ENCODE data around the gene SCN4A.

The SCN4A gene

DNA sequence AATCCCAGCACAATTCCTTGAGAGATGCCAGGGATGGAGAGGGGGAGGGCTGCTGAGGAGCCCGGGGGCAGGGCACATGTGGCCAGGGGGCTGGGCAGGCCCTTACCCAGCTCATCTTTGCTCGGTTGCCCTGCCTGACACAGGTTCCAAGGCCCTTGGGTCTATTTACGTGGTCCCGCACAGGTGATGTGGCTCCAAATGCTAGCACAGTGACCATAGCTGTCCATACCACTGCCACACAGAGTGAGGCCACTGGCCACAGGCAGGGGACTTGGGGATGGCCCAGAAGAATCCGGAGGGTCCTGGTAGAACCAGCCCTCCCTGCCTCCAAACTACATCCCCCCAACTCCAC is 15.4 kb upstream of the SCN4A start:
- H3K27me3 ChIP-seq (ENCODE audit: insufficient read depth, low read length) = no peaks in the 10 kb centered on the region; the same call in 1 of the 2 replicates
- no peaks in the 10 kb centered on the region for H3K79me2 ChIP-seq (ENCODE audit: insufficient read depth, low read length)
- TF ChIP-seq, protein P1, sequence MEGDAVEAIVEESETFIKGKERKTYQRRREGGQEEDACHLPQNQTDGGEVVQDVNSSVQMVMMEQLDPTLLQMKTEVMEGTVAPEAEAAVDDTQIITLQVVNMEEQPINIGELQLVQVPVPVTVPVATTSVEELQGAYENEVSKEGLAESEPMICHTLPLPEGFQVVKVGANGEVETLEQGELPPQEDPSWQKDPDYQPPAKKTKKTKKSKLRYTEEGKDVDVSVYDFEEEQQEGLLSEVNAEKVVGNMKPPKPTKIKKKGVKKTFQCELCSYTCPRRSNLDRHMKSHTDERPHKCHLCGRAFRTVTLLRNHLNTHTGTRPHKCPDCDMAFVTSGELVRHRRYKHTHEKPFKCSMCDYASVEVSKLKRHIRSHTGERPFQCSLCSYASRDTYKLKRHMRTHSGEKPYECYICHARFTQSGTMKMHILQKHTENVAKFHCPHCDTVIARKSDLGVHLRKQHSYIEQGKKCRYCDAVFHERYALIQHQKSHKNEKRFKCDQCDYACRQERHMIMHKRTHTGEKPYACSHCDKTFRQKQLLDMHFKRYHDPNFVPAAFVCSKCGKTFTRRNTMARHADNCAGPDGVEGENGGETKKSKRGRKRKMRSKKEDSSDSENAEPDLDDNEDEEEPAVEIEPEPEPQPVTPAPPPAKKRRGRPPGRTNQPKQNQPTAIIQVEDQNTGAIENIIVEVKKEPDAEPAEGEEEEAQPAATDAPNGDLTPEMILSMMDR (IDR thresholded peaks at IDR 0.05; ENCODE audit: low read length) = no peak
- no peak for TF ChIP-seq EZH2 (IDR thresholded peaks at IDR 0.05; ENCODE audit: borderline replicate concordance, low read length)
- H3K4me3 ChIP-seq (ENCODE audit: low read depth, low read length, poor library complexity, severe bottlenecking) = no peak overlapping the region
- 0 out of 2 replicates have a peak, but pooled peaks cover under 1% of the 10 kb centered on the region for H3K9me3 ChIP-seq (ENCODE audit: low read length)
- no peak overlapping the region for H2AFZ ChIP-seq (ENCODE audit: low read length)
- no peak overlapping the region for H3K9ac ChIP-seq (ENCODE audit: low read length)
- no peaks in the 10 kb centered on the region for H3F3A ChIP-seq (ENCODE audit: insufficient read depth, low read length)
- no peak overlapping the region for H3K27ac ChIP-seq (ENCODE audit: low read depth, low read length, poor library complexity, severe bottlenecking)
- no peaks in the 10 kb centered on the region for H4K20me1 ChIP-seq (ENCODE audit: insufficient read depth, low read length)
- H3K36me3 ChIP-seq (ENCODE audit: insufficient read depth, low read length) = no peaks in the 10 kb centered on the region
- no peaks in the 10 kb centered on the region for H3K9me2 ChIP-seq (ENCODE audit: low read depth, low read length)
- no peak overlapping the region for H3K4me2 ChIP-seq (ENCODE audit: low read length)
- H3K4me1 ChIP-seq (ENCODE audit: insufficient read depth, low read length, severe bottlenecking) = peaks cover 7% of the 10 kb centered on the region

DNA sequence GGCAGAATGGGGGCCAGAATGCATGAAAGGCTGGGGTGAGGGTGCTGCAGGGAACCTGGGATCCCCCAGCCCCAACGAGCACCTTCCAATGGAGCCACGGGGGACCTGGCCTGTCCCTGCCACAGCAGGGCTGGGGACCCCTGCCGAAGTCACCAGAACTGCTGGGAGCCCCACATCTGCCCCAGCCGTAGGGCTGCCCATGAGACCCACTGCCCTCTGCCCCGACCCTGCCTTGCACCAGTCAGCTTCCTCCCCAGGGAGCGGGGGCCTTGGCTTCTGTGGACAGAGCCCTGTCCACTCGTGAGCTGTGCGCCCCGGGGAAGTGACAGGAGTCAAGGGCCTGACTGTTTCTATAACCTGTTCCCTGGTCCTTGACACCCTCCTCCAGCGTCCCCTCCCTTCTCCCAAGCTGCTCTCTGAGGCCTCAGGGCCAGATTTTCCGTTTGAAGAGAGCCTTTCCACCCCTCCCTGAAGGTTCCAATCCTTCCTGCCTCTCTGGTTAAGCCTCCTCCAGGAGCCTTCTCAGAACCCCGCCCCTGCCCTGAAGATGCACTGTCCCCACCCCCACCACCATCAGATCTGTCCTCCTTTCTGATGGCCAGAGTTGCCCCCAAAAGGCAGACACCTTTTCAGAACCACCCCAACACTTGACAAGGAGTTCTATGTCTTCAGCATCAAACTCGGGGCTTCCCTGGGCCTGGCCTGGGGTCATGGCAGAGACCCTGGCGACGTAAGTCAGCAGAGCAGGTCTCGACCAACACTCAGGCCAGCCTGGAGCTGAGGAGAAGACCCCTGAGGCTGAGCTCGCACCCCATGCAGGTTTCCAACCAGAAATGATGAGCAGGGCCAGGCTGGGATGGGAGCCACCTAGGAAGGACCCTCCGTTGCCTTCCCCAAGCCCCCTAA is 14.8 kb upstream of the SCN4A start:
- H3K4me3 ChIP-seq (ENCODE audit: low read depth, low read length, poor library complexity, severe bottlenecking) = no peak overlapping the region
- H3K36me3 ChIP-seq (ENCODE audit: insufficient read depth, low read length) = no peaks in the 10 kb centered on the region
- H3K79me2 ChIP-seq (ENCODE audit: insufficient read depth, low read length) = no peaks in the 10 kb centered on the region
- H4K20me1 ChIP-seq (ENCODE audit: insufficient read depth, low read length) = no peaks in the 10 kb centered on the region
- H3K27me3 ChIP-seq (ENCODE audit: insufficient read depth, low read length) = no peaks in the 10 kb centered on the region; the same call in 1 of the 2 replicates
- H3K9me2 ChIP-seq (ENCODE audit: low read depth, low read length) = no peaks in the 10 kb centered on the region
- TF ChIP-seq, protein P1 (IDR thresholded peaks at IDR 0.05; ENCODE audit: low read length) = no peak
- TF ChIP-seq EZH2 (IDR thresholded peaks at IDR 0.05; ENCODE audit: borderline replicate concordance, low read length) = no peak
- H3K27ac ChIP-seq (ENCODE audit: low read depth, low read length, poor library complexity, severe bottlenecking) = no peak overlapping the region
- H3K9ac ChIP-seq (ENCODE audit: low read length) = no peak overlapping the region
- H2AFZ ChIP-seq (ENCODE audit: low read length) = no peak overlapping the region
- H3K9me3 ChIP-seq (ENCODE audit: low read length) = peaks cover 7% of the 10 kb centered on the region
- H3K4me1 ChIP-seq (ENCODE audit: insufficient read depth, low read length, severe bottlenecking) = peaks cover 7% of the 10 kb centered on the region
- no peaks in the 10 kb centered on the region for H3F3A ChIP-seq (ENCODE audit: insufficient read depth, low read length)
- H3K4me2 ChIP-seq (ENCODE audit: low read length) = no peak overlapping the region

DNA sequence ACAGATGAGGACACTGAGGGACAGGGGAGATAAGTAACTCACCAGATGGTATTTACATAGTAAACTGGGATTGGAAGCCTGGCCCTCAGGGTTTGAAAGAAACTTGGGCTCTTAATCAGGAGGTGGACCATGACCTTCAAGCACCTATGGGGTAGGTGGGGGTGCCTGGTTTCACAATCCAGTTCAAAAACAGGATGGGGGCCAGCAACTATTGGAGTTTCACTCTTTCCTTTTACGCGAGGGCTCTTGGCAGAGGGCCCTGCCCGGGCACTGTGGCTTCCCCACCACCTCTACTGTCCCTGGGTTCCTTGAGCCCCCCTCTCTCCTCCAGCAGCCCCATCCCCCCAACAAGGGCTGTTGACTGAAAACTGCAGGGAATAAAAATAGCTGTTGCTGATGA is 14.1 kb upstream of the SCN4A start:
- TF ChIP-seq, protein P1 (IDR thresholded peaks at IDR 0.05; ENCODE audit: low read length) = no peak
- TF ChIP-seq EZH2 (IDR thresholded peaks at IDR 0.05; ENCODE audit: borderline replicate concordance, low read length) = no peak
- Histone ChIP-seq H3K27me3 (ENCODE audit: insufficient read depth, low read length) (no peaks in the 10 kb centered on the region; the same call in 1 of the 2 replicates), H3K9me3 (ENCODE audit: low read length) (peaks cover 12% of the 10 kb centered on the region), H3K27ac (ENCODE audit: low read depth, low read length, poor library complexity, severe bottlenecking) (no peak overlapping the region), H4K20me1 (ENCODE audit: insufficient read depth, low read length) (no peaks in the 10 kb centered on the region), H3K9me2 (ENCODE audit: low read depth, low read length) (no peaks in the 10 kb centered on the region), H3K9ac (ENCODE audit: low read length) (no peak overlapping the region), H3K36me3 (ENCODE audit: insufficient read depth, low read length) (no peaks in the 10 kb centered on the region), H2AFZ (ENCODE audit: low read length) (no peak overlapping the region), H3K4me3 (ENCODE audit: low read depth, low read length, poor library complexity, severe bottlenecking) (no peak overlapping the region), H3F3A (ENCODE audit: insufficient read depth, low read length) (no peaks in the 10 kb centered on the region), H3K79me2 (ENCODE audit: insufficient read depth, low read length) (no peaks in the 10 kb centered on the region), H3K4me2 (ENCODE audit: low read length) (no peak overlapping the region), H3K4me1 (ENCODE audit: insufficient read depth, low read length, severe bottlenecking) (peaks cover 7% of the 10 kb centered on the region)

Data from OCI-LY1 (cell line).